VCaP (cell line): Measurements from ENCODE around the gene CD7.

Experiments used
- H3K27ac ChIP-seq: fragments of 450-650 bp; 2 replicates; pipeline ENCODE4 v1.5.1; 2017
- TF ChIP-seq, protein P1 (sequence below): fragments of 450-650 bp; conservative IDR thresholded peaks from 2 replicates; pipeline ENCODE4 v1.5.1; 2017; ENCODE audit warnings: mild to moderate bottlenecking, moderate library complexity

The CD7 gene

DNA sequence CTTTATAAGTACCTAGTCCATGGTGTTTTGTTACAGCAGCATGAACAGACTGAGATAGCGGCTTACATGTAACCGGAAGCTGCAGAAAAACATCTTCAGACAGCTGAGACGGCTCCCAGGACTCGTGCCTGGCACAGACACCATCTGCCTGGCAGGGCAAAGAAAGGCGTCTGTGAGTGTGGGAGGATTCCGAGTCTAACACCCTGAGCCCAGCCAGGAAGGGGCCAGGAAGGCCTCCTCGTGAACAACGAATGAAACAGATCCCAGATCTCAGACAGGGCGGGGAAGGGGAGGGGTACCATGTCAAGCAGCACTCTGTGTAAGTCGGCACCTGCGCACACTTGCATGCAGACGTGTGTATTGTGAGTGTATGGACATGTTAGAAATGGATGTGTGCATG is 39.6 kb downstream of the CD7 start:
- no peak overlapping the region for H3K27ac ChIP-seq
- TF ChIP-seq, protein P1, sequence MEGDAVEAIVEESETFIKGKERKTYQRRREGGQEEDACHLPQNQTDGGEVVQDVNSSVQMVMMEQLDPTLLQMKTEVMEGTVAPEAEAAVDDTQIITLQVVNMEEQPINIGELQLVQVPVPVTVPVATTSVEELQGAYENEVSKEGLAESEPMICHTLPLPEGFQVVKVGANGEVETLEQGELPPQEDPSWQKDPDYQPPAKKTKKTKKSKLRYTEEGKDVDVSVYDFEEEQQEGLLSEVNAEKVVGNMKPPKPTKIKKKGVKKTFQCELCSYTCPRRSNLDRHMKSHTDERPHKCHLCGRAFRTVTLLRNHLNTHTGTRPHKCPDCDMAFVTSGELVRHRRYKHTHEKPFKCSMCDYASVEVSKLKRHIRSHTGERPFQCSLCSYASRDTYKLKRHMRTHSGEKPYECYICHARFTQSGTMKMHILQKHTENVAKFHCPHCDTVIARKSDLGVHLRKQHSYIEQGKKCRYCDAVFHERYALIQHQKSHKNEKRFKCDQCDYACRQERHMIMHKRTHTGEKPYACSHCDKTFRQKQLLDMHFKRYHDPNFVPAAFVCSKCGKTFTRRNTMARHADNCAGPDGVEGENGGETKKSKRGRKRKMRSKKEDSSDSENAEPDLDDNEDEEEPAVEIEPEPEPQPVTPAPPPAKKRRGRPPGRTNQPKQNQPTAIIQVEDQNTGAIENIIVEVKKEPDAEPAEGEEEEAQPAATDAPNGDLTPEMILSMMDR: no peak

DNA sequence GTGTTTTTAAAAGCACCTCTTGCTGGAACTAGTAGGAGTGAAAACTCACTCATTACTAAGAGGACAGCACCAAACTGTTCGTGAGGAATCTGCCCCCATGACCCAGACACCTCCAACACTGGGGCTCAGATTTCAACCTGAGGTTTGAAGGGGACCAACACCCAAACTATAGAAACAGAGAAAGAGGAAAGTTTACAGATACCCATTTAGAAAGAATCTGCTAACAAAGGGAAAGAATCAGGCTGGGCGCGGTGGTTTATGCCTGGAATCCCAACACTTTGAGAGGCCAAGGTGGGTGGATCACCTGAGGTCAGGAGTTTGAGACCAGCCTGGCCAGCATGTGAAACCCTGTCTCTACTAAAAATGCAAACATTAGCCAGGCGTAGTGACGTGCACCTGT is 40.5 kb downstream of the CD7 start:
- TF ChIP-seq, protein P1: no peak
- no peak overlapping the region for H3K27ac ChIP-seq

DNA sequence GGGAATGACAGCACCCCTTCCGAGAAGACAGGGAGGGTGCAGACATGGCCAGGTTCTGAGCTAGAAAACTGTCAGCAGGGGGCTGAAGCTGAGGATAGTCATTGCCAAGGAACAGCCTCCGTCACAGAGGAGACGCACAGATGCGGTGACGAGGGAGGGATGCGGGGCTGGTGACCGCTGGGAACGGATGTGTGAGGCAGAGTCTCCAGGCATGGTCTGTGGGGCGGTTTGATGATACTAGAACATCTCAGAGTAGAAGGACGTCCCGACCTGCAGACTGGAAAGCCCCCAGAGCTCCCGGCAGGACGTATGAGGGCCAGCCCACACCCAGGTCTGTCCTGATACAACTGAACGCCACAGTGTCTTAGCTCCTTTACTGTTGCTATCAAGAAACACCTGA is 42.1 kb downstream of the CD7 start:
- TF ChIP-seq, protein P1: no peak

DNA sequence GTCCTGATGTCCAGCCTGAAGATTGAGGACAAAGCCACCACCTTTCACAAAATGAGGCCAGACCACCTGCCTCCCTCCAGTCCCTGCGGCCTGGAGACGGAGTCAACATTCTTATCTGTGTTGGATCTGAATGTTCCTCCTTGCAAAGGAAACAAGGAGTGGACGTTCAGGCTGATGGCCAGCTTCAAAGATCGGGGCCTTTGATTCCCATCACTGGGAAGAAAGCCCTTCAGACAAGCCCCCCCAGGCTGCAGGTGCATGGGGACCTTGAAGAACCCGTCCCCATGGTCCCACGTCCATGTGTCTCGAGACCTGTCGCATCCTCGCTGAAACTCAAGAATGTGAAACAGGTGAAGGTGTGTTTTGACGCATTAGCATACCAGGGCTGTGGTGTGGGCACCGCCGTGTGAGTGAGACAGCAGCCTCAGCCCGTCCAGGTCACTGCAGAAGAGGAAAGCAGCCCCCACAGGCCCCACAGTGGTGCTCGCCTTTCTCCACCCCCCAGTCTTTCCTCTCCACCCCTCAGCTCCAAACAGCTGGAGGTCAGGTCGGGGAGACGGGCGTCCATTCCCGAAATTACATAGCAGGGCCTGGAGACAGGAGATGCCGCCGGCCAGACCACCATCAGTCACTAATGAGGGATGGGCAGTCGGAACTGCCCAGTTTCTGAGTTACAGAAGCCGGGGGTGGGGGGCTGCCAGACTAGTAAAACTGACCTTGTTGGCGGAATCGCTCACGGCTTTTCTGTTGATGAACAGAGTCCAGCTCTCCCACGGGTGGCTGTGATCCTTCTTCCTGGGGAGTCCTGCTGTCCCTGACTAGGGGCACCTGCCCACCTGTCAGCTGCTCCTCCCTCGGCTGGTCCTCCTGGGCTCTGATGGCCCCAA is 43.0 kb downstream of the CD7 start:
- TF ChIP-seq, protein P1: no peak
- peak overlapping the region; percentile 95 for H3K27ac ChIP-seq

More for the DNA sequence above, 42.1 kb downstream of the CD7 start:
- H3K27ac ChIP-seq: peak overlapping the region; percentile 95; the same call in 1 of the 2 replicates

DNA sequence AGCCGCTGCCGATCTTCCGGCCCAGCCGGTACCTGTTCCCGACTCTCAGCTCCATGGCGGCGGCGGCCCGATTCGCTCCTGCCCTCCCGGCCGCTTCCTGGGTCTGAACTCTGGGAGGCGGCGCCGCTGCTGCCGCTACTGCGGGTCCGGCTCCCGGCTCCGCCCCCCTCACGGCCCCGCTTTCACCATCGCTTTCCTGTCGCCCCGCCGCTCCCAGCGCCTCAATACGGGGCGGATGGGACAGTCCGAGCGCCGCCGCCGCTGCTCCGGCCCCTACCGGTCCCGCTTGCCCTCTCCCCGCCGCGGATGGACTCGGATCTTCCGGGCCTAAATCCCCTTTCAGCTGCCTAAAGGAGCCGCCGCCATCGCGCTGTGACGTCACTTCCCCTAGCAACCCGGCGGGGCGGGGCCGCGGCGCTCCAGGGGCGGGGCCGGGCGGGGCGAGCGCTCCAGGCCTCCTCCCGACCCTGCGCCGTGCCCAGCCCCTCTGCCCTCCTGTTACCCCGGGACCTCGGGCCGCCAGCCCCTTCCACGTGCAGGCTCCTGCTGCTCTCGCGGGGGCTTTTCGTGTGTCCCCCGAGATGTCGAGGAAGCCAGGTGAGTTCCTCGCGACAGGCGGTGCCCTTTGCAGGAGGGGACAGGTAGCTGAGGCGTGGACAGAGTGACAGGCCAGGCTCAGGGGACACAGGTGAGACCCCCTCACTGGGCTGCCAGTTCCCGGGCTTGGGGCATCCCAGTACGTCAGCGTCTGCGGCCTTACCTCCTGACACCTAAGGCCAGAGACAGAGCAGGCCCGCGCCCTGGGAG is 43.9 kb downstream of the CD7 start, which contains the start of gene CSNK1D:
CSNK1D (minus strand) TSS at position 374 of the 807 bp plus-strand sequence; CDS start at position 55, 319 bp downstream.
- TF ChIP-seq, protein P1: no peak
- peak within 1 kb of the TSS; percentile 95 for H3K27ac ChIP-seq

DNA sequence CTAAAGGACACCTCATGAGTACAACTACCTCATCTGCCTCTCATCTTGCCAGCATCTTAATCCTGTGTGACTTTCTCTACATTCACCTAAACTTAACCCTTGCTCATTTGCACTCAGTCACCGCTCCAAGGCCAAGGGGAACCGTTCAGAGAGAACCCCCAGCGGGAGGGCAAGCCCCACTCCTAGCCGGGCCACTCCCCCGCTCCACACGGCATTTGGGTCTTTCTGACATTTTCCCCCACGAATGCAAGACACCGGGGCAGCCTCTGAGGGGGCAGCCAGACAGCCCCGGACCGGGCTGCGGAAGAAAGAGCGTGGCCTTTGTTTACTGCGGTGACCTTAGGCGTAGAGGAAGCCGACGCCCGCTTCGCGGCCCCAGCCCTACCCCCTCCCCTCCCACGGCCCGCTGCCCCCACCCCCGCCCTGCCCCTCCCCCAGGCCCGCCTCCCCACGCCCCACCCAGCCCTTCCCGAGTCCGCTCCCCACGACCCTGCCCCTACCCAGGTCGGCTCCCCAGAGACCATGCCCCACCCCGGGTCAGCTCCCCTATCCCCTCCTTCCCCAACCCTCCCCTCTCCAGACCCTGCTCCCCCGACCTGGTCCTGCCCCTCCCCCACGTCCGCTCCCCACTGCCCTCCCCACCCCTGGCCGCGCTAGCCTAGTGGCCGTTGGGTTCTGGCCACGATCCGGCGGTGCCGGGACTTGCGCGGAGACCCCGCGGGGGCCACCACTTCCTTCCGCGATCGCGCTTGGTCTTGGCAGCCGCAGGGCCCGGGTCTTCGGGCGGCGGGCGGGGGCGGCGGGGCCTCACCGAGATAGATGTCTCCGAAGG is 44.7 kb downstream of the CD7 start:
- TF ChIP-seq, protein P1: no peak
- peak overlapping the region; percentile 95 for H3K27ac ChIP-seq
